Stimulated activated naive B cell treated with anti-CD40 and anti-IgM and Interleukin-4, amounts not matched to agents 10 μg/mL and 1 μg/mL and 100 μg/mL, for 72 hours (primary cell): Measurements from ENCODE around the gene COL9A2.

Experiments used
- ATAC-seq, 2 donors: fragments of 150-1000 bp; cut with Tn5 transposase; replicated peaks; 2 replicates each; pipeline ENCODE4 v1.10.0; 2021; ENCODE audit warnings: moderate library complexity in 1 of 2
- DNase-seq: peaks from one replicate; pipeline ENCODE4 v3.0.0; 2021
- H3K27ac Mint-ChIP-seq: one replicate; pipeline ENCODE4 v1.8.0; 2022; ENCODE audit warnings: mild to moderate bottlenecking, mixed read lengths
- H3K27me3 Mint-ChIP-seq, 2 donors: one replicate each; pipeline ENCODE4 v1.8.0; 2022; ENCODE audit warnings: mixed read lengths in 2 of 2
- H3K36me3 Mint-ChIP-seq, 2 donors: one replicate each; pipeline ENCODE4 v1.8.0; 2022; ENCODE audit warnings: mixed read lengths in 2 of 2, mild to moderate bottlenecking in 1 of 2
- H3K4me1 Mint-ChIP-seq, 2 donors: one replicate each; pipeline ENCODE4 v1.8.0; 2022; ENCODE audit warnings: mixed read lengths in 2 of 2, mild to moderate bottlenecking in 1 of 2
- H3K4me3 Mint-ChIP-seq, 2 donors: one replicate each; pipeline ENCODE4 v1.8.0; 2022; ENCODE audit warnings: mild to moderate bottlenecking in 2 of 2, mixed read lengths in 2 of 2, moderate library complexity in 1 of 2
- H3K9me3 Mint-ChIP-seq, 2 donors: one replicate each; pipeline ENCODE4 v1.8.0; 2022; ENCODE audit warnings: mixed read lengths in 2 of 2, mild to moderate bottlenecking in 1 of 2

Gene COL9A2

DNA sequence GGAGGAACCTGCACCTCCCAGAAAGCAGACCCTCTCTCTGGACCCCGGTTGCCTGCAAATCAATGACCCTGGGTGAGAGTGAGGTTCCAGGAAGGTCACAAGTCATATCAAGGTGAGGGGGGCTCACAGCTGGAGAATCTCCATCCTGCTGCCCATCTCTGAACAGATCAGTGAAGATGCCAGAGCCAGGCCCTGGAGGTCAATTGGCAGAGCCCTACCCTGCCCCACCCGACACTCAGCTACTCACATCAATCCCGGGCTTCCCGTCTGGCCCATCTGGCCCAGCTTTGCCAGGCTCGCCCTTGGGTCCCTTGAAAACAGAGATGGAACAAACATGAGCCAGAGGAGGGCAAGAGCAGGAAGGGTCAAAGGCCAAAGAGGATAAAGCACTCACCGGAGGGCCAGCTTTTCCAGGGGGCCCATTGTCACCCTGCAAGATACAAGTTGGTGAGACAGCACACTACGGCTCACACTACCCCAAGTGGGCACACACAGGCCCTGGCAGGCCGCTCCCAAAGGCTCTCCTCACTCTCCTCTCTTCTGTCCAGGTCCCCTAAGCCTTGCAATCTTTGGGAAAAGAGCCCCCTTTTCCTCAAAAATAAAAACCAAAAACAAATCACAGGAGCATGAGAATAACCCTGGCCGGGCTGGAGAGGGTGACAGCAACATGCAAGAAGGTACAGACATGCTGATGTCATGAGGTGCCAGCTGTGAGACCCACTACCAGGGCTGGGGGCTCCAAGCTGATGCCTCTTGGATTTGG, 2.9 kb downstream of the COL9A2 start:
- peaks cover 0 to 5% of the 10 kb centered on the region in 2 donors for H3K36me3 Mint-ChIP-seq
- H3K4me3 Mint-ChIP-seq, result peak overlapping the region; percentile 61 to 80
- peaks cover 0 to 2% of the 10 kb centered on the region in 2 donors for H3K9me3 Mint-ChIP-seq
- ATAC-seq, result no peak
- H3K27me3 Mint-ChIP-seq, result peaks cover 7% of the 10 kb centered on the region in 2 donors
- H3K27ac Mint-ChIP-seq, result peak overlapping the region; percentile 95
- DNase-seq, result no peak
- H3K4me1 Mint-ChIP-seq, result peaks cover 43 to 71% of the 10 kb centered on the region in 2 donors

DNA sequence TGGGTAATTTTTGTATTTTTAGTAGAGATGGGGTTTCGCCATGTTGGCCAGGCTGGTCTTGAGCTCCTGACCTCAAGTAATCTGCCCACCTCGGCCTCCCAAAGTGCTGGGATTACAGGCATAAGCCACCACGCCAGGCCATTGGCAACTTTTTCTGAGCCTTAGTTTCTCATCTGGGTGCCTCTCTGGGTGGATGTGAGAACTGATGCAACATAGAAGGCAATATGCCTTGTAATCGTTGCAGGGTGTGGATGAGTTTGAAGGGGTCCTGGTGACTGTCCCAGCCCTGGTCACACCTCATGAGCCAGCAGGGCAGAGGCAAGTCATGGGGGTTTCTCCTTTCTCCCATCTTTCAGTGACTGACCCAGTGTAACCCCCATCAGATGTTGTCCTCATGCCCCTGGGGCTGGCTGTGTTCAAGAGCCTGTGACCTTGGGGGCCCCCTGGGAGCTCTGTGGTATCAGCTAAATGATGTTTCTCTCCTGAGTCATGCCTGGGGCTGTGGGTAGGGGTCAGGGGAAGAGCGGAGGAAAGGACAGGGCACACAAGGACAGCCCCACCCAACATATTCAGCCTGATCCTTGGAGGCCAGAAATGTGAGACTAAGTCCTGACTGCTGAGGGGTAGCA, 3.6 kb downstream of the COL9A2 start:
- peaks cover 7% of the 10 kb centered on the region in 2 donors for H3K27me3 Mint-ChIP-seq
- H3K4me1 Mint-ChIP-seq, result peaks cover 43 to 71% of the 10 kb centered on the region in 2 donors
- peaks cover 0 to 5% of the 10 kb centered on the region in 2 donors for H3K36me3 Mint-ChIP-seq
- H3K27ac Mint-ChIP-seq, result peak overlapping the region; percentile 95
- H3K4me3 Mint-ChIP-seq, result peak overlapping the region; percentile 63 to 80
- DNase-seq (peak; percentile 70), ATAC-seq (peak; percentile 61 to 63)
- peaks cover 0 to 2% of the 10 kb centered on the region in 2 donors for H3K9me3 Mint-ChIP-seq

DNA sequence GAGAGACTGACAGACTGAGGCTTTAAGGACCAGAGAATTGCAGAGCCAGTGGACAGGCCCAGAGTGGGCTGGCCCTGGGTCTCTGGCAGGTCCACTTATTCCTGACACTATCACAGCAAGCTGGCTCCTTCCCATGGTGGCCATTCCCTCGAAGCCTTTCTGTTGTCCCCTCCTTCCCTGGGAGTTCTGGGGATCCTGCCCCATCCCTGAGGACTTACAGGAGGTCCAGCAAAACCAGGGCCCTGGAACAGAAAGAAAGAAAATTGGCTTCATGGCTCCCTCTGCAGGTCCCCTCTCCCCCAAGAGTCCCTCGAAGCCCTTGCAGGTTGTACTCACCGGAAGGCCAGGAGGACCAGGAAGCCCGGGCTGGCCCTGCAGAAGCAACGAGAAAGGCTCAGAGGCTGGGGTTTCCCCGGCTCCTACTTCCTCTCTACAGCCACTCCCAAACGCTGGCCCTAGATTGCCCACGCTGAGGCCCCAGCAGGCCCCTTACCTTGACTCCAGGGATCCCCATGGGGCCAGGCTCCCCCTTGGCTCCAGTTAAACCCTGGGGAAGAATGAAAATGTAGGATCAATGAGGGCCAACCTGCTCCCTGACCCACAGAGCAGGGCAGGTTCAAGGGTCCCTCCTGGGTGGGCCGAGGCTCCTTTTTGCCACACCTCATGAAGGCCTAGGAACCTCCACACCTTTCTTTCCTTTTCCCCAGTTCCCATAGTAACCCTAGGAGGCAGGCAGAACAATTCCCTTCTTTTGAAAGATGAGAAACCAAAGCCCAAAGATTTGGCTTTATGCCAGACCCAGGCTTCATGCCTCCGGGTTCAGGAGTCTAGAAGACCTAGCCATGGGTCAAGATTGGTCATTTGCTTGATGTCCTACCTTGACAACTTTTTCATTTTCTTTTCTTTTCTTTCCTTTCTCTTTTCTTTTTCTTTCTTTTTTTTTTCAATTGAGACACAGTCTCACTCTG, 4.6 kb downstream of the COL9A2 start:
- H3K9me3 Mint-ChIP-seq, result peaks cover 0 to 2% of the 10 kb centered on the region in 2 donors
- DNase-seq (peak; percentile 61), ATAC-seq (peak; percentile 52 to 53)
- peaks cover 1% of the 10 kb centered on the region in 2 donors for H3K27me3 Mint-ChIP-seq
- H3K4me3 Mint-ChIP-seq, result peak overlapping the region; percentile 63 to 80
- H3K36me3 Mint-ChIP-seq, result peaks cover 0 to 5% of the 10 kb centered on the region in 2 donors
- peaks cover 38 to 65% of the 10 kb centered on the region in 2 donors for H3K4me1 Mint-ChIP-seq
- H3K27ac Mint-ChIP-seq, result peak overlapping the region; percentile 95

DNA sequence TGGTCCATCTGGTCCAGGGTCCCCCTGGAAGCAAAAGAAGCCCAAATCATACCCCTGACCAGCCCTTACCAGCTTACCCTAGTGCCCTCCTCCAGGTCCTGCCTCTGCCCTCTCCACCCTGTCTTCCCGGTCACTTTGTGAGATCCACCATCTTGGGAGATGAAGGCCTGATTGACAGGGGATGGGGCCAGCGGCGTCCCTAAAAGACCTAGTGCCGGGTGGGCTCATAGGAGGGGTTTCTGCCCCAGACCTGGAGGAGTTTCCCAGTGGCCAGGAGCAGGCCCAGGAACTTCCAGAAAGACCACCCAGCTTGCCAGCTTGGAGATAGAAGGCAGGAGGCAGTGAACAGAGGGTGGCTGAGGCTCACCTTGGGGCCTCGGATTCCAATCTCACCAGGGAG, 5.4 kb downstream of the COL9A2 start:
- H3K4me1 Mint-ChIP-seq, result peaks cover 34 to 58% of the 10 kb centered on the region in 2 donors
- peak overlapping the region; percentile 60 for H3K27ac Mint-ChIP-seq
- peaks cover 4 to 5% of the 10 kb centered on the region in 2 donors for H3K36me3 Mint-ChIP-seq
- H3K27me3 Mint-ChIP-seq, result no peaks in the 10 kb centered on the region
- peaks cover 0 to 2% of the 10 kb centered on the region in 2 donors for H3K9me3 Mint-ChIP-seq
- ATAC-seq, result no peak
- no peak for DNase-seq
- peak overlapping the region; percentile 33 to 50 for H3K4me3 Mint-ChIP-seq

DNA sequence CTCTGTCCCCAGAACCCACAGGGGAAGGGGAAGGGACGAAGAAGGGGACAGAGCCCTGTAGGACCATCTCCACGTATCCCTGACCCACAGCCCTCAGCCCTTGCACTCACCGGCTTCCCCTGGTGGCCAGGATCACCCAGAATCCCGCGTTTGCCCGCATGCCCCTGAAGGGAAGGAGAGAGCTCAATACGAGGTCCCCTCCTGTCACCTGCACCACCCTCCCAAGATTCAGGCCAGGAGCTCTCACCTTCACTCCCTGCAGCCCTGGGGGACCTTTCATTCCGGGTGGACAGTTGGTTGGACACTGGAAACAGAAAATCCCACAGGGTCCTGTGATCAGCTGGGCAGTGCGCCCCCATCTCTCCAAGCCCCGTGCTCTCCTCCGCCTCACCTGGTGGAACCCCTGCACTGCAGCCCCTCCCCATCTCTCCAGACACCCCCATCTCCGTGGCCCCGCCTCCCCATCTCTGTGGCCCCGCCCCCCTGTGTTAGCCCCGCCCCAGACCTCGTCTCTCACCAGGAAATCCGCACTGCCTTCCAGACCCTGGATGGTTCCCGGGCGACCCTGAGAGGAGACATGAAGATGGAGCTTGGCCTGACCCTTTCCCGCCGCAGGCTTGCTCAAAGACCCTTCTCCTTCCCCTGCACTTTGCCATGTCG, 6.0 kb downstream of the COL9A2 start:
- ATAC-seq (no peak), DNase-seq (no peak)
- Mint-ChIP-seq H3K4me3 (no peak overlapping the region), H3K36me3 (peaks cover 6 to 8% of the 10 kb centered on the region in 2 donors), H3K27me3 (no peaks in the 10 kb centered on the region), H3K9me3 (peaks cover 0 to 2% of the 10 kb centered on the region in 2 donors), H3K27ac (peak overlapping the region; percentile 60), H3K4me1 (peaks cover 33 to 54% of the 10 kb centered on the region in 2 donors)

DNA sequence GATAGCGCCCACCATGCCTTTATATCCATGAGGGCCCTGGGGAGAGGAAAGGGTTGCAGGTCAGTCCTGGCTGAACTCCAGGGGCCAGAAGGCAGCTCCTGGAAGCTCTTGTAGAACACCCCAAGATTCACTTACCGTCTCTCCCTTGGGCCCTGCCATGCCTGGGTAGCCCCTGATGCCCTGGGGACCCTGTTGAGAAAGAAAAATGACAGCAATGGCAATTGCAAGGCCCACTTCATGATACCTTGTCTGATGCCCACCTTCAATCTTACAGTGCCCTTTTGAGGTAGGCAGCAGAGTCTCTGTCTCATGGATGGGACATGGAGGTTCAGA, 7.0 kb downstream of the COL9A2 start:
- no peak for DNase-seq
- Mint-ChIP-seq H3K4me1 (peaks cover 28 to 44% of the 10 kb centered on the region in 2 donors), H3K27ac (no peak overlapping the region), H3K4me3 (no peak overlapping the region), H3K36me3 (peaks cover 6 to 8% of the 10 kb centered on the region in 2 donors), H3K27me3 (no peaks in the 10 kb centered on the region), H3K9me3 (peaks cover 0 to 2% of the 10 kb centered on the region in 2 donors)
- ATAC-seq, result no peak

DNA sequence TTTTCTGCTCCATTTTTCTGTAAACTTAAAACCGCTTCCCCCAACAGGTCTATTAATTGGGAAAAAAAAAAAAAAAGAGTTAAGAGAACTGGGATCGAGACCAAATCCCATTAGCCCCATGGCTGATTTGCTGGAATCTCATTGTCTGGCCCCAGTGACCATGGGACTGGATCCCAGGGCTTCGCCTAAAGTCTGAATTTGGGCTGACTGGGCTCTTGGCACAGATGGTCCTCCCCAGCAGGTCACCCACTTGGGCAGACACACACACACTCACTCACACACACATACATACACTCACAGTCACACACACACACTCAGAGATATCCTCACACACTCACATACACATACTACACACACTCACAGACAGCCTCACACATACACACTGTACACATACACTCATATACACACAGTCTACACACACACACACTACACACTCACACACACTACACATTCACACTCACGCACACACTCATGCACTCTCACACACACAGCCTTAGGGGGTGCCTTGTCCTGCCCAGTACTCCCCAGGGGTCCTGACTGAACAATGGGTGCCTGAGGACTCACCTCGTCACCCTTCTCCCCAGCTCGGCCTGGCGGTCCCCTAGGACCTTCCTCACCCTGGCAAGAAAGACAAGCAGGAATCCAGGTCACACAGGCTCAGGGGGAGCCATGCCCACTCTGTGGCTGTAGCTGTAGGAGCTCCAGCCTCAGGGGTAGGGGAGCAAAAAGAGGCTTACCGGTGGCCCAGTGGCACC, 7.5 kb downstream of the COL9A2 start:
- H3K36me3 Mint-ChIP-seq, result peaks cover 6 to 8% of the 10 kb centered on the region in 2 donors
- H3K9me3 Mint-ChIP-seq, result peaks cover 0 to 2% of the 10 kb centered on the region in 2 donors
- H3K27me3 Mint-ChIP-seq, result no peaks in the 10 kb centered on the region
- peaks cover 25 to 39% of the 10 kb centered on the region in 2 donors for H3K4me1 Mint-ChIP-seq
- no peak overlapping the region for H3K4me3 Mint-ChIP-seq
- DNase-seq (no peak), ATAC-seq (no peak)
- no peak overlapping the region for H3K27ac Mint-ChIP-seq

DNA sequence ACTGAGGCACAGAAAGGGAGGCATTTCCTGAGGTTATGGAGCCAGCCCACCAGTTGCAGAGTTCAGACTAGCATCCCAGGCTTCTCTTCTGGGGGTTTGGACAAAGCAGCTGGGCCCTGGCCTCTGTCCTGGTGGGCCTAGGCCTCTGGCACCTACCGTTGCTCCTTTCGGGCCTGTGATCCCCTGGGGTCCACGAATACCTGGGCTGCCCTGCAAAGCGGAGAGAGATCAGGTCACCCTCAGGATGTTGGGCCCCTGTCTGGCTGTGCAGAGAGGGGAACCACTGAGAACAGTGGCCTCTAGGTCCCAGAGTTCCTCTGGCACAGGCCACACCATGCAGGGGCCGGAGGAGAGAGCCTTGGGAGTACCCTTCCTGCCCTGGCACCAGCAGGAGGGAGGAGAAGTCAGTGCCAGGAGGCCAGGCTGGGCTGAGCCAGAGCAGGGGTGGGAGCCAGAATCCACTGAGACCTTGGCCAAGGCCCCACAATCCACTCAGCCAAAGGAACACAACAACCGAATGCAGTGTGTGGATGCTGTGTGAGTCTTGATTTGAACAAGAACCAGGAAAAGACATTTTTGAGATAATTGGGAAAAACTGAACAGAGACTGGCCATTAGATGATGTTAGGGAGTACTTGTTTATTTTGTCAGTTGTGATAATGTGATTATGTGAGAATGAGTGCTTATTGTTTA, 8.9 kb downstream of the COL9A2 start:
- Mint-ChIP-seq H3K36me3 (peaks cover 8 to 11% of the 10 kb centered on the region in 2 donors), H3K27me3 (no peaks in the 10 kb centered on the region), H3K27ac (no peak overlapping the region), H3K9me3 (peaks cover 0 to 2% of the 10 kb centered on the region in 2 donors), H3K4me1 (peaks cover 12 to 25% of the 10 kb centered on the region in 2 donors), H3K4me3 (no peak overlapping the region)
- ATAC-seq, result no peak
- no peak for DNase-seq

DNA sequence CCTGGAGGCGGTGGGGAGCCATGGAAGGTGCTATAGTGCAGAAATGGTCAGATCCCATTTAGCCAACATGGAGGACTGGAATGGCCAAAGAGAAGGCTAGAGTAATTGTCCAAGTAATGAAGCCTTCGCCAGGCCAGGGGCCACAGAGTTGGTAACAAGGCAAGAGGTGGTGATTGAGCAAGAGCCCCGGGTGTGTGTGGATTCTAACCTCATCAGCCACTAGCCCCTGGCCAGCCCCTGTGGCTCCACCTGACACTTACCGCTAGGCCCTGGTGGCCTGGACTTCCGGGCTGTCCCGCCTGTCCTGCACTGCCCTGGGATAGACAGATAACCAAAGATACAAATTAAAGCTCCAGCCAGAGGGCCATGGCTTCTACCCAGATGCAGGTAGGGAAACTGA, 9.9 kb downstream of the COL9A2 start:
- H3K9me3 Mint-ChIP-seq, result peaks cover 0 to 2% of the 10 kb centered on the region in 2 donors
- H3K36me3 Mint-ChIP-seq, result peaks cover 8 to 12% of the 10 kb centered on the region in 2 donors
- ATAC-seq (no peak), DNase-seq (no peak)
- H3K4me1 Mint-ChIP-seq, result peaks cover 6 to 15% of the 10 kb centered on the region in 2 donors
- no peaks in the 10 kb centered on the region for H3K27me3 Mint-ChIP-seq
- no peak overlapping the region for H3K27ac Mint-ChIP-seq
- no peak overlapping the region for H3K4me3 Mint-ChIP-seq

DNA sequence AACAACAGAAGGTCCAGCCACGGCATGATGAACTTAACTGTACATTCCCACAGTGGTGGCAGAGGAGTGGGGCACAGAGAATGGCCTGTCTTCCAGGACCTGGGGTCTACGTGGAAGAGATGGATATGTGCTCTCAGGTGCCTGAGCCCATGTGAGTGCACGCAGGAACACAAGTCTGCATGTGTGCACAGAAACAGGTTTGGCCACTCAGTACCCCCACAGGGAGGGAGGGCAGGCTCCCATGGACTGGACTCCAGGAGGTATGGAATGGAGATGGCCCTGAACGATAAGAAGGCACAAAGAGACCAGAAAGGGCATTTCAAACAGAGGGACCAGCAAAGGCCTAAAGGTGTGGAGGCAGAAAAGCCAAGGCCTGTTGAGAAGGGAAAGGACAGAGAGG, 10.8 kb downstream of the COL9A2 start:
- ATAC-seq, result no peak
- peaks cover 3 to 9% of the 10 kb centered on the region in 2 donors for H3K4me1 Mint-ChIP-seq
- H3K27me3 Mint-ChIP-seq, result no peaks in the 10 kb centered on the region

DNA sequence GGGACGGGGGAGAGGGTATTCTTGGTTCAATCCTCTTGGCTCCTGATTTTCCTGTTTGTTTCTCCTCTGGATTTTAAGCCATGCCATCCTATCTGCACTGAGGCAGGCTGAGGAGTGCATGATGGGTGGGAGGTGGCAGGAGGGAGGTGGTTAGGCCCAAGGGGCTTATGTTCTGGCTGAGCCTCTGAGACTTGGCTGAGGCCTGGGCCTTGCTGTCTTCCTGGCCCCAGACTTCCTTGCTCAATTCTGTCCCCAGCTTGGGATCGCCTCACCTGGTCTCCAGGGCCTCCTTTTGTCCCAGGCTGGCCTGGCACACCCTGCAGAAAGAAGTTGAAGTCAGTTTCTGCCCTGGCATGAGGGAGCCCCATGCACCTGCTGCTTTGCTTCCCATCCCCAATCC, 11.2 kb downstream of the COL9A2 start:
- ATAC-seq (no peak), DNase-seq (no peak)
- Mint-ChIP-seq H3K9me3 (no peaks in the 10 kb centered on the region), H3K27ac (no peak overlapping the region), H3K36me3 (peaks cover 16 to 18% of the 10 kb centered on the region in 2 donors), H3K4me1 (peaks cover 3 to 7% of the 10 kb centered on the region in 2 donors), H3K27me3 (no peaks in the 10 kb centered on the region), H3K4me3 (no peak overlapping the region)

More for the DNA sequence above, 10.8 kb downstream of the COL9A2 start:
- Mint-ChIP-seq H3K9me3 (no peaks in the 10 kb centered on the region), H3K36me3 (peaks cover 13% of the 10 kb centered on the region in 2 donors), H3K4me3 (no peak overlapping the region), H3K27ac (no peak overlapping the region)
- no peak for DNase-seq

DNA sequence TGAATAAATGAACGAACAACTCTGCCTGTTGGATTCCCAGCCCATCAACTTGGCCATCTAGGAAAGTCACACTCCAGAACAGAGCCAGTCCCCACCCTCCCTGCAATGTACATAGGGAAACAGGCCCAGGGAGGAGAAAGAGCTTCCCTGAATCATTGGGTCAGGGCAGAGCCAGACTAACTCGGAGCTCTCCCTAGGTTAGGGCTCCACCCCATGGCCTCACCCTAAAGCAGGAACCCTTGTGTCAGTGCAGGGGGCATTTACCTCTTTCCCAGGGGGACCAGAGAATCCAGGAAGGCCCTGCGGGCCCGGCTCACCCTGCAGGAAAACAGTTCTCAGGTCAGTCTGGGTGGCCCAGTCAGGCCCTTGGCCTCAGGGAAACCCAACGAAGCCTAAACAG, 11.6 kb downstream of the COL9A2 start:
- Mint-ChIP-seq H3K27me3 (no peaks in the 10 kb centered on the region), H3K36me3 (peaks cover 19% of the 10 kb centered on the region in 2 donors), H3K9me3 (no peaks in the 10 kb centered on the region), H3K27ac (no peak overlapping the region), H3K4me3 (no peak overlapping the region), H3K4me1 (peaks cover 1 to 3% of the 10 kb centered on the region in 2 donors)
- no peak for ATAC-seq
- DNase-seq, result no peak

DNA sequence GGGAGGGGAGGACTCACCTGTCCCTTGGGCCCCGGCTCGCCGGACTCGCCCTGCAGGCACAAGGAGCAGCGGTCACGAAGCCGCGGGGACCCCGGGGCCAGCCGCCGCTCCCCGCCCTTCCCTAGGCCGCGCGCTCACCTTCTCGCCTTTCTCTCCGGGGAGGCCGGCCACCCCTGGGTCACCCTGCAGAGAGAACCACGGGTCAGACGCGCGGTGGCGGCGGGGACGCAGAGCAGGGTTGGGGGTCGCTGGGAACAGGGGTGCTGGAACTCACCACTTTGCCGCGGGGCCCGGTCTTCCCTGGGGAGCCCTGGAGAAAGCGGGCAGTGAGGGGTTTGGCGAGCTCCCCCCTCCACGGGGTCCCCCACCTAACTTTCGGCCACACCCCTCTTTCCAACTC, 13.3 kb downstream of the COL9A2 start:
- no peaks in the 10 kb centered on the region for H3K27me3 Mint-ChIP-seq
- ATAC-seq (no peak), DNase-seq (no peak)
- no peaks in the 10 kb centered on the region for H3K4me1 Mint-ChIP-seq
- no peak overlapping the region for H3K27ac Mint-ChIP-seq
- H3K9me3 Mint-ChIP-seq, result no peaks in the 10 kb centered on the region
- H3K36me3 Mint-ChIP-seq, result peaks cover 19 to 22% of the 10 kb centered on the region in 2 donors
- no peak overlapping the region for H3K4me3 Mint-ChIP-seq
